ENCODE measurements around the gene DDC. TPM values are rescaled to one million over a fixed set of nuclear protein-coding genes. Genes with fewer than 3 reads are reported as not detected.

Gene DDC
- total and polyA plus RNA-seq, 7 donors = 0.36 to 77.2 (median 49.9) TPM; not detected in 3

GRCh38 chr7:50480797-50481196, 84.4 kb downstream of the DDC start:
- 46 to 74% methylated on average over 4 of the region's 4 CpGs for WGBS, 2 donors
- Histone ChIP-seq H3K4me1 (no peaks in the 10 kb centered on the region), H3K27ac (no peak overlapping the region), H3K9me3 (no peaks in the 10 kb centered on the region), H3K4me3 (no peak overlapping the region), H3K36me3 (no peaks in the 10 kb centered on the region), H3K27me3 (no peaks in the 10 kb centered on the region)
- TF ChIP-seq CTCF (IDR thresholded peaks at IDR 0.05) = no peak
- TF ChIP-seq POLR2AphosphoS5 (IDR thresholded peaks at IDR 0.05) = no peak
- no peak for TF ChIP-seq EP300 (IDR thresholded peaks at IDR 0.05)
- no peak for TF ChIP-seq POLR2A (IDR thresholded peaks at IDR 0.05)
- DNase-seq = no peak
- intact Hi-C loops (cut with DNase I) = no loop called here

GRCh38 chr7:50479743-50480517, 85.3 kb downstream of the DDC start:
- 88 to 90% methylated on average over 7 of the region's 7 CpGs for WGBS, 2 donors
- no peak for TF ChIP-seq CTCF (IDR thresholded peaks at IDR 0.05)
- TF ChIP-seq EP300 (IDR thresholded peaks at IDR 0.05) = no peak
- no peak for TF ChIP-seq POLR2A (IDR thresholded peaks at IDR 0.05)
- TF ChIP-seq POLR2AphosphoS5 (IDR thresholded peaks at IDR 0.05) = no peak
- no peak overlapping the region for H3K27ac ChIP-seq
- intact Hi-C loops (cut with DNase I) = no loop called here
- H3K36me3 ChIP-seq = no peaks in the 10 kb centered on the region
- no peaks in the 10 kb centered on the region for H3K9me3 ChIP-seq
- no peak overlapping the region for H3K4me3 ChIP-seq
- DNase-seq = no peak
- peaks cover 0 to 5% (median under 1%) of the 10 kb centered on the region in 4 donors for H3K4me1 ChIP-seq
- H3K27me3 ChIP-seq = no peaks in the 10 kb centered on the region

- 57 to 83% methylated on average over 6 of the region's 6 CpGs for WGBS, 2 donors
- Histone ChIP-seq H3K27ac (no peak overlapping the region), H3K4me3 (no peak overlapping the region), H3K36me3 (no peaks in the 10 kb centered on the region), H3K4me1 (peaks cover 0 to 23% (median 17%) of the 10 kb centered on the region in 4 donors), H3K27me3 (no peaks in the 10 kb centered on the region), H3K9me3 (no peaks in the 10 kb centered on the region)
- TF ChIP-seq CTCF (IDR thresholded peaks at IDR 0.05) (no peak), EP300 (IDR thresholded peaks at IDR 0.05) (no peak), POLR2A (IDR thresholded peaks at IDR 0.05) (no peak), POLR2AphosphoS5 (IDR thresholded peaks at IDR 0.05) (no peak)
- no peak for DNase-seq
- intact Hi-C loops (cut with DNase I) = no loop called here
Observed at GRCh38 chr7:50477640-50478039, 87.6 kb downstream of the DDC start.

GRCh38 chr7:50476953-50477625, 88.1 kb downstream of the DDC start:
- H3K27ac ChIP-seq = no peak overlapping the region
- H3K4me1 ChIP-seq = peaks cover 0 to 23% (median 17%) of the 10 kb centered on the region in 4 donors
- H3K36me3 ChIP-seq = no peaks in the 10 kb centered on the region
- intact Hi-C loops (cut with DNase I) = no loop called here
- no peaks in the 10 kb centered on the region for H3K27me3 ChIP-seq
- no peaks in the 10 kb centered on the region for H3K9me3 ChIP-seq
- no peak for DNase-seq
- 91 to 94% methylated on average over 9 of the region's 9 CpGs for WGBS, 2 donors
- no peak overlapping the region for H3K4me3 ChIP-seq
- TF ChIP-seq CTCF (IDR thresholded peaks at IDR 0.05) (no peak), EP300 (IDR thresholded peaks at IDR 0.05) (no peak), POLR2AphosphoS5 (IDR thresholded peaks at IDR 0.05) (no peak), POLR2A (IDR thresholded peaks at IDR 0.05) (no peak)

All from sigmoid colon (tissue), 7 donors.